ENCODE data around the gene DNAJB5.

DNA sequence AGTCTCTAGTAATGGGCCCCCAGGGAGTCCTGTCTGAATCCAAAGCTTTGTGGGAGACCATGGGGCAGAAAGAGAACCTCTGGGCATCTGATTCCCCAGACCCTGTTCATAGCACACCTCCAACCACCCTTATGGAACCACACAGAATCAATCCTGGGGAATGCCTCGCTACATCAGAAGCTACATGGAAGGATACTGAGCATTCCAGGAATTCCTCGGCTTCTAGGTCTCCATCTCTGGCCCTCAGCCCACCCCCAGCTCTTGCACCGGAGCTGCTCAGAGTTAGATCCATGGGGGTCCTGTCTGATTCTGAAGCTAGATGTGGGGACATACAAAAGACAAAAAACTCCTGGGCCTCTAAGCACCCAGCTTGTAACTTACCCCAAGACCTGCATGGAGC lies 54.5 kb downstream of the DNAJB5 start:
- TF ChIP-seq, protein P1, sequence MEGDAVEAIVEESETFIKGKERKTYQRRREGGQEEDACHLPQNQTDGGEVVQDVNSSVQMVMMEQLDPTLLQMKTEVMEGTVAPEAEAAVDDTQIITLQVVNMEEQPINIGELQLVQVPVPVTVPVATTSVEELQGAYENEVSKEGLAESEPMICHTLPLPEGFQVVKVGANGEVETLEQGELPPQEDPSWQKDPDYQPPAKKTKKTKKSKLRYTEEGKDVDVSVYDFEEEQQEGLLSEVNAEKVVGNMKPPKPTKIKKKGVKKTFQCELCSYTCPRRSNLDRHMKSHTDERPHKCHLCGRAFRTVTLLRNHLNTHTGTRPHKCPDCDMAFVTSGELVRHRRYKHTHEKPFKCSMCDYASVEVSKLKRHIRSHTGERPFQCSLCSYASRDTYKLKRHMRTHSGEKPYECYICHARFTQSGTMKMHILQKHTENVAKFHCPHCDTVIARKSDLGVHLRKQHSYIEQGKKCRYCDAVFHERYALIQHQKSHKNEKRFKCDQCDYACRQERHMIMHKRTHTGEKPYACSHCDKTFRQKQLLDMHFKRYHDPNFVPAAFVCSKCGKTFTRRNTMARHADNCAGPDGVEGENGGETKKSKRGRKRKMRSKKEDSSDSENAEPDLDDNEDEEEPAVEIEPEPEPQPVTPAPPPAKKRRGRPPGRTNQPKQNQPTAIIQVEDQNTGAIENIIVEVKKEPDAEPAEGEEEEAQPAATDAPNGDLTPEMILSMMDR (IDR thresholded peaks at IDR 0.05): no peak
- TF ChIP-seq POLR2AphosphoS5 (IDR thresholded peaks at IDR 0.05; ENCODE audit: insufficient read depth in 1 of 2, low read depth in 1 of 2): no peak
